DMS 273 (cell line): Measurements from ENCODE around the gene SPRTN.
"Not testable (repeated sequence)": the region's sequence is repeated elsewhere in the genome, so short reads cannot be mapped to it uniquely, and the experiment has no call there.

ENCODE experiments used
- DNase-seq: peaks from one replicate; lab custom pipeline; 2025; ENCODE audit not compliant: unreplicated experiment; lab: John Stamatoyannopoulos, UW

Gene SPRTN

DNA sequence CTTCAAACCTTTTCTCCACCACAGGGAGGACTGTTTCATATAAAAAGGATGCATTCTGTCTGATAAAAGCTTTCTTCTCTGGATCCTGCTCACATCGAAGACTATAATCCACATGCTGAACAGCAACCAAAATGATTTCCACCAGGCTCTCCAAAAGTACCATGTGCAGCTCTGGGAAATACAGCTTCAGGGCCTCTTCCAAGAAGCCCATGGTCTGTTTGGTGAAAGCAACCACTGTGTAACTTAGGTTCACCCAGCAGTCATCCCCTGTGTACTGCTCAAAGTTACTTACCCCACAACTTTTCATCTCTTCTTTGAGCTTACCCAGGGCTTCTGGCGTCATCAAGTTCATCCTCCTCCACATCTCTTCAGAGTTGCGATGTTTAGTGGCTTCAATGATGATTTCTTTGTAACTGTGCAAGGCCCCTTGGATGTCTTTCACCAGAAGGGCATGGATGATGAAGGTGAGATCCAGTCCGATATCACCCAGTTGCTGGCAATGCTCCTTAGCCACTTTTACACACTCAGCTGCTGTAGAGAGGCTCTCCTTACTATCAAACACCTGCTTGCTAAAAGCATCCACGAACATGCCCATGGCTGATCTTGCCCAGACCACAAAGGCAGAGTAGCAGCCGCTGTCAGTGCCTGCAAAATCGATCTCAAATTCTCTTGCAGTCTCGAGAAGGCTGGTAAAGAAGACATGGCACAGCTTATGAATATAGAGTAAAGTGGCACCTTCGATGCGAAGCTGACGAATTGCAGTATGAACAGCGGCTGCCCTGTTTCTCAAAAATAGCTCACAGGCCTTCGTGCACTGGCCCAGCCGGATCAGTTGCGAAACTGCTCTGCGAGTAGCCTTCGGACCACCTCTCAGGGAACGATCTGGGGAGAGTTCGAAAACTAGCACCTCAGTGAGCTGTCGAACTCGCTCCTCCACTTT lies 2.2 kb upstream of the SPRTN start:
- peak; percentile 36 for DNase-seq

DNA sequence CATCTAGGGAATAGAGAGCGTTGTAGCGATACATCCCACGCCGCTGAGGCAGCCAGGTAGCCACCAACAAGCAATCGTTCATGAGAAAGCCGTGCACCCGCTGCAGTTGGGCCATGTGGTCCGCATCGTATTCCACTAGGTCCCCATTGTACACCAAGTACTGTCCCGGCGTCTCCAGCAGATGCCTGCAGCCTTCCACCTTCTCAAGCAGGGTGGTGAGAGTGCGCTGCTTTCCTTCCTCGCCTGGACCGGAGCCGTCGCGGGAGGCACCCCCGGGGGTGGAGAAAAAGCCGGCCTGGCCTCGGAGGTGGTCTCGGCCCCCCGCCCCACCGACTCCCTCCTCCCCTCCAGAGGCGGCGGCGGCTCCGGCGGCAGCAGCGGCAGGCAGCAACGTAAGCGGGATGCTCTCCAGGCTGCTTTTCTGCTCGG lies 1.0 kb upstream of the SPRTN start:
- DNase-seq: peak; percentile 69

DNA sequence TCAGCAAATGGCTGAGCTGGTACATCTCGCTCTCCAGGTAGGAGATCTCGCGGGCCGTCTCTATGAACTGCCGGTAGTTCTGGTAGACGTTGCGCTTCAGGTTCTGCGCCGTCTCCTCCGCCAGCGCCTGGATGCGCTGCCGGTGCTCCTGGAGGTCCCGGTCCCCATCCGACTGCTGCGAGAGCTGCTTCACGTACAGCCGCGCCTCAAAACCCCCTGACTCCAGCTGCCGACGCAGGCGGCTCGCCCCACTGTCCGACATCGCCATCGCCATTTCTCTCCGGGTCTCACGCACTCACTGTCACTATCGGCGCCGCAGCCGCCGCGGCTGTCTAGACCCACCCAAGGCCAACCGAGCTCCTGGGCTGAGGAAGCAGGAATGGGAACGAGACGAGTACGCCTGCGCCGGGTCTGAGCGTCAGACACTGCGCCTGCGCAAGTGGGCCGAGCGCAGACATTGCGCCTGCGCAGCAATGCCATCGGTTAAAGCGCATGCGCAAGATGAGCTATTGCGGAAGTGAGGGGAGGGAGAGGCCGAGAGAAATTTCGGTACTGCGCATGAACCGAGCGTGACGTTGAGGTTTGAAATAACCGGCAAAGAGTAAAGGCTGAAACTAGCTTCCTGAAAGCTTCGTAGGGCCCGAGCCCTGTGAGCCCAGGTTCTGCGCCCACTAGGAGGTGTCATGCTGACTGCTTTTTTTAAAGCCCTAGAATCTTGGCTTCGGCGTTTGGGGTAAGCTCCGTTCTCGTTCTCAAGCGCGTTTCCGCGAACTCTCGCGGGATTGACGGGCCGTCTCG lies 422 bp upstream of the SPRTN start, which contains the start of gene EXOC8:
Gene EXOC8, minus strand, starts transcription at position 381 of the 798 bp plus-strand sequence. Its CDS starts 107 bp downstream, at position 274.
- DNase-seq: peak; percentile 99

DNA sequence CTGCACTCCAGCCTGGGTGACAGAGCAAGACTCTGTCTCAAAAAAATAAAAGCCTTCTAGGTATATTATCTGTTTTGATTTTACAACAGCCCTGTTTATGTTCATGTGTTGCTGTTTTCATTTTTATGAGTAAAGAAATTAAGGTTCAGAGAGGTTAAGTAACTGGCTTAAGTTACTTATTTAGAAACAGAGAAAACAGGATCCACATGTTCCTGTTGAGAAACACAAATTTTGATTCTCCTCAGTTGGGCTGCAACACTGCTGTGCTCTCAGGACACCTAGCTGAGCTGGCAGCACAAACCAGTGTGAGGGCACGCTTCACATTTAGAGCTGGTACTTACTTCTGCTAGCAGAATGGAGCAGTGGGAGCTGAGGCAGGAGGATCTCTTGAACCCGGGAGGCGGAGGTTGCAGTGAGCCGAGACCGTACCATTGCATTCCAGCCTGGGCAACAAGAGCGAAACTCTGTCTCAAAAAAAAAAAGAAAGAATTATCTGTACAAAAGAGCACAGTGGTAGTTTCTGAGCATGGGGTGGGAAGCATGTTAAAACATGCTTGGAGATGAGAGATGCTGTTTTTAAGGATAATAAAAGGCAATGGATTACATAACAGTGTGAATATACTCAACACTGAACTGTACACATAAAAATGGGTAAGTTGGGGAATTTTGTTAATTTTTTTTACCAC lies 2.4 kb downstream of the SPRTN start:
- no peak for DNase-seq

DNA sequence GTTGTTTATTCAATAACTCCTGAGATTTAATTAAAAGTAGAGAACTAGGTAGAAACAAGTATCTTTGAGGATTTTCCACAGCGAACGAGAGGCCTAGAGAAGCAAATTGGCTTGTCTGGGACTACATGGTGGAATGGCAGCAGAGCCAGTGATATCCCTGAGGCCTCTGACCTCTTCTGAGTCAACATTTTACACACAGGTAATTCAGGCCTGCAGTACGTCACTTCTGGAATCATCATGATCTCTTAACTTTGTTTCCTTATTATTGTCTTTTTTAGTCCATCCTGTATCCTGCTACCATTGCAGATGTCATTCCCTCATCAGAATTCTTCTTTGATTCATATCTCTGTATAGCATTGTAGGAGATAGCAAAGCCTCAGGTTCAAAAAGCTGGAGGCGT lies 9.9 kb downstream of the SPRTN start:
- DNase-seq: no peak

DNA sequence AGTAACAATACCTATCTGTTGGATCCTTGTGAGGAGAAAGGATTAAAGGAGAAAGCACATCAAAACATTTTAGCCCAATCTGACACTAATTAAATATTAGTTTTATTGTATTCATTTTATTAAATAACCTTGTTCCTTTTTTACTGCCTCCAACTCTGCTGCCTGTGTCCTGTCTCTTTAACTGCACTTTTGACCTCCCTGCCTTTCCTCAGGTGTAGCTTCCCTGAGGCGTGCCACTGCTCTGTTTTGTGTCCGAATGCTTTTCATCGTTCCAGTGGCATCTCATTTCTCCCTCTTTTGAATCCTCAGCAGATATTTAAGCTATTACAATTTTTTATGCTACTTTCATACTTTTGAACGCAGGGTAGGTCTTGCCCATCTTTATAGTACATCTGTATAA lies 10.3 kb downstream of the SPRTN start:
- DNase-seq: no peak

DNA sequence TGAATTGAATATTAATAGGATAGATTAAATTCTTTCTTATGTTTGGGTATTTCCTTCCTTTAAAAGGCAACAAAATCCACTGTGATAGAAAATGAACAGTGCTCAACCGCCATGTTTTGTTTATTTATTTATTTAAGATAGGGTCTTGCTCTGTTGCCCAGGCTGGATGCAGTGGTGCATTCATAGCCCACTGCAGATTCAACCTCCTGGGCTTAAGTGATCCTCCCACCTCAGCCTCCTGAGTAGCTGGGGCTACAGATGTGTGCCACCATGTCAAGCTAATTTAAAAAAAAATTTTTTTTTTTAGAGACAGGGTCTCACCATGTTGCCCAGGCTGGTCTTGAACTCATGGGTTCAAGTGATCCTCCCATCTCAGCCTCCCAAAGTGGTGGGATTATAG lies 10.8 kb downstream of the SPRTN start:
- DNase-seq: not testable (repeated sequence)

DNA sequence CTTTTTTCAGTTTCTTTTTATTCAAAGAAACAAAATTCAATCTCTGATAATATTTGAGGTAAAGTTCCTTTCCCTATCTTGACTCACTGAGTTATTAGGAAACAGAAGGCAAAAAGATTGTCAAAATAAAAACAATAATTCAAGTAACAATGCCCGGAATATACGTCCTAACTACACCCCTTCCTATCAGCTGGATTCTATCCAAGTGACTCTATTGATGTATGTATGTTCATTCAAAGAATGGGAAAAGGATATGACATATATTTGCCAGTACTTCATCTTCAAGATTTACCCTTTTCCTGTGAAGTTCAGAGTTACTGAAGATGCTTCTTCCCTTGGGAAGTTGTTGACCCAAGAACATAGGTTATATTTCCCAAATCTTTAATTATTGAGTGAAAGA lies 13.7 kb downstream of the SPRTN start:
- DNase-seq: no peak

DNA sequence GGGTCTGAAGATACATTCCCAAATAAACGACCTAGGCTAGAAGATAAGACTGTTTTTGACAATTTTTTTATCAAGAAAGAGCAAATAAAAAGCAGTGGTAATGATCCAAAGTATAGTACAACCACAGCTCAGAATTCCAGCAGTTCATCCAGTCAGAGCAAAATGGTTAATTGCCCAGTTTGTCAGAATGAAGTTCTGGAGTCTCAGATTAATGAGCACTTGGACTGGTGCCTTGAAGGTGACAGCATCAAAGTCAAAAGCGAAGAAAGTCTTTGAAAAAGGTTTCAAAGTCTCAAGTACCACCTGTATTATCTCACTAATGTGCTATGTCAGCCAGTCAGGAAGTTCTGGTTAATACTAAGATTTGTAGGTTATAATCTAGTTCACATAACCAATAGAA lies 15.0 kb downstream of the SPRTN start:
- DNase-seq: no peak

DNA sequence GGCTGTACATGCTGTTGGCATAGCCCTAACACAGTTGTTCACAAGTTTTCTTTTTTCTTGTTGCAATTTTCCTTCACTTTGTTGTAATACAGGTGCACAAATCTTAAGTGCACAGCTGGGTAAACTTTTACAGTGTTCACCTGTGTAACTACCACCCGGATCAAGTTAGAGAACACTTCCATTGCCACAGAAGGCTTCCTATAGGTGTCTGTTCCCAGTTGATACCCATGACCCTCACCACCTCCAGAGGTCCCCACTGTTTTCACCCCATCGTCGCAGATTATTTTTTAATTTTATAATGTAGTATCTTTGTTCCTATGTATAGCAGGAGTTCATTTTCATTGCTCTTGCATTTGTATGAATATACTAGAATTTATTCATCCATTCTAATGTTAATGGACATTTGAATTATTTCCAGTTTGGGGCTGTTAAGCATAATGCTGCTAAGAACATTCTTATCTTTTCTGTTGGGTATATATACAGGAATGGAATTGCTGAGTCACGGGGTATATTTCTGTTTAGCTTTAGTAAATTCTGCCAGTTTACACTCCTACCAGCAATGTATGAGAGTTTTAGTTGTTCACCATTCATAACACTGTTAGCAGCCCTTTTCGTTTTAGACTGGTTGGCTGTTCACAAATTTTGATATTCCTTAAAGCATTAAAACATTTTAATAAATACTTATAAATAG lies 16.4 kb downstream of the SPRTN start:
- no peak for DNase-seq

DNA sequence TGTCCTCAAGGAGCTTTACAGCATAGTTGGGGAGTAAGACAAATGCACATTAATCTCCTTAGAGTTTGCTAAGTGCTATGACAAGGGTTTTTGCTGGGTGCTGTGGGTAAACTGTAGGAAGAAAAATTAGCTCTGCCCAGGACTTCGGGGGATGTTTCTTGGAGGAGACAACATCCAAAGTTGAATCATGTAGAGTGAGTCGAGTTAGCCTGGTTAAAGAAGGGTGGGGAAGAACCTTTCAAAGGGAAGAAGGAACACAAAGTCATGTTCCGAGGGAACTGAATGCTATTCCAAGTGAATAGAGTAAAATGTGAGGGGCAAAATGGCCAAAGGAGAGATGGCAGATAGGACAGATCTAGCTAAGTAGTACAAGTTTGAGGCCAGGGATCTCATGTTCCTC lies 17.1 kb downstream of the SPRTN start:
- no peak for DNase-seq

DNA sequence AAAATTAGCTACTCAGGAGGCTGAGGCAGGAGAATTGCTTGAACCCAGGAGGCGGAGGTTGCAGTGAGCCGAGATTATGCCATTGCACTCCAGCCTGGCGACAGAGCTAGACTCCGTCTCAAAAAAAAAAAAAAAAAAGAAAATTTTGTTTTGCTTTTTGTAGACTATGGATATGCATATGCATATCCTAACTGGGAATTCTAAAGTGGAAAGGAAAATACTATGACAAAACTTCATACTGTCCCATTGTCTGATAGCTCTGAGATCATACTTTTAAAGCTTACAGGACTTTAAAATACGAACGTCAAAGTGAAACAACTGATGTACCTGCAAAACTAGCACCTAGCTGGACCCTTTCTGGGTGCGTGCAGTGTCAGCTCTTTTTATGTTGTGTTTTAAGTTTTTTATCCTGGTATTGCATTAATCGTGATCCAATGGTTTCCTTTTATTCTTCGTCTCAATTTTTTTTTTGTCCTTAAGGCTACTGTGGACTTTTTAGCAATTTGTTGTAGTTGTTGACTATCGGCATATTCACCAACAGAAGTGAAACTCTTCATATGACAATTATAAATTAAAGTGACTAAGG lies 19.2 kb downstream of the SPRTN start:
- no peak for DNase-seq

DNA sequence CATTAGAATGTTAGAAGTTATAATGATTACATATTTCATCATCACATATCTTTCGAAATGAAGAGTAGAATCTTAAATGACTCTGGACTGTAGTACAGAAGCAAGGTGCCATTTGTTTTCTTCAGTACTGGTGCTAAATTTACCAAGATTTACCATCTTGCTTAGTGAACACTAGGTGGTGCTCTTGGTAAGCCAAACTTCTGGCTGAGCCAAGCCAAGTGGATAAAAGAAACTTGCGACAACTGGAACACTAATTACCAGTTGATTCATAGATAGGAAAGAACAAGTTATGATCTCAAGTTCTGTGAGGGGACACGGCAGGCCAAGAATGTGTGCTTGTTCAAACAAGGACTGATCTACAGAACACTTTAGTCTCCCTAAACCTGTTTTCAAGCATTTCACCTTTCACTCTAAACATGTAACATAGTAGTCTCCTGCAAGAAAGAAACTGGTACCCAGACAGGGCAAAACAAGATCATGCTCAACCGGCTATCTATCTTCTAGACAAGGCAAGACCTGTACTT lies 19.8 kb downstream of the SPRTN start:
- peak; percentile 83 for DNase-seq

DNA sequence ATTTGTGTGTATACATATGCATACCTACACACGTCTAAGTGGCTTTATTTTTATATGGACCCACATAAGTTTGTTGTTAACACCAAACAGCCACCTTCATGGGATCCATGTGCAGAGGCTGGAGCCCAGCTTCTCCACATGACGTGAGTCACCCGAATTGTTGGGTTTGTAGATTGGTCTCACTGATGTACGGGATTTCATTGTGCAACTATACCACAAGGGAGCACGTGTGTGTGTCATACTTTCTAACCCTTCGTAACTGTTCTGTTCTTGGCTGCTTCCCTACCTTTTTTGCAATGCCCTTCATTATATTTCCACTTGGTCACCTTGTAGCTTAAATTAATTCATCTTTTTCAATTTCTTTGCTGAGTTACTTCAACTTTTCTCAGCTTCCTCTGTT lies 21.0 kb downstream of the SPRTN start:
- no peak for DNase-seq

DNA sequence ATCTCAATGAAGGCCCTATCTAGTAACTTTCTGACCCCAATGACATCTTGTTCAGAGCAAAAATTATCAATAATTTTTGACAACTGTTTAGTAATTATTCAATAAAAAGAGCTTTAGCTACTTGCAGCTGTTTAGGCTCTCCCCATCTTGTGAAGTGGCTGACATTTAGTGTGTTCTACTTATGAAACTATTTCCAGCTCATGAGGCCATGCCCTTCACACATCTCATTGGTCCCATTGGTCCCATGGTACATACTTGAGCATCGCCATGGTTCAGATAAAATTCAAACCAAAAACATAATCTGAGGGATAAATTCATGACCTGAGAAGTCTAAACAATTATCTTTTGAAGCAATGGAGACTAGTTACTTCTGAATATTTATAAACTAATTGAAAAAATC lies 24.2 kb downstream of the SPRTN start:
- no peak for DNase-seq

DNA sequence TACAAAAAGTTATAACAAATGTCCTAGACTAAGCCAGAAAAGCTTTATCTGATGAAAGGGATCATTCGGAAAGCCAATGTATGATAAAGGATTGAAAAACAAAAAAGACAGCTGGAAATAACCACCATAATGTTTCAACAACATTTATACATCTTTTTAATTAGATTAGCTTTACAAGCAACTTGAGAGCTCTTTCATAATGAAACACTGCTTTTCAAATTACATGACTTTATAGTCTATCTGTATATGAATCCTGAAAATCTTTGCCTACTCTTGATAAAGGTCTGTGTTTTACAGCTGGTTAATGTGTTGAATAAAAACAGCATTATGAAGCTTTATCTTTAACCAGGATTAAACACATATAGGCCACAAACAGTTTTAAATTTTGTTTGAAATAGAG lies 25.5 kb downstream of the SPRTN start:
- DNase-seq: no peak

DNA sequence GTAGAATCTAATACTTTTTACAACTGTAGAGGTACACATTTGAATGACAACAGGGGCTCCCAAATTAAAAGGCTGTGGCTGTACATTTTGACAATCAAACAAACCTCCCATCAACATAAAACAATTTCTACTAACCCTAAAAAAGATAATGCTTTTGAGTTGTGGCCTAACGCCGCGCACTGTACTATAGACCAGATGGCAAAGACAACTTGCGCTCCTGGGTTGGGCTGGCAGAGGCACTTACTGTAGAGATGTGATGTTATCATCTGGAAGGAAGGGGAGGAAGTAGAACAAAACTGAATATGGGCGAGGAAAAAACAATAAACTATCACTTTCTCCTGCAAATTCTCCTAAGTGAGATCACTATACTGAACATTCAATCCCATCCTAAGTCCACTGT lies 26.1 kb downstream of the SPRTN start:
- no peak for DNase-seq

DNA sequence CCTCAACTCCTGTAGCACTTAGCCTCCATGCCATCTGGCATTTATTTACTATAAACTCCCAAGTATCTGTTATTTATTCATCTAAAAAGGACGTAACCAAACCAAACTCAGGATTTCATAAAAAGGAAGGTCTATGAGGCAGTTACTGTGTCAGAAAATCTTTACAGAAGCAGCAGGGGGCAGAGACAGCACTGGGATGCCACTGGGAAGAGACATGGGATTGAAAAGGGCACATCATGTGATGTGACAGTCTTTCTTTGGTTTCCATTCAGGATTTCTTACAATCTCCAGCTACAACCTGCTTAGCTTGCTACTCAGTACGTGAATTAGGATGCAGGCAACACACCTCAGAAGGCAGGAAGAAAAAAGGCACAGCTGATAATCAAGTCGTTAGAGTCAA lies 31.2 kb downstream of the SPRTN start:
- peak; percentile 24 for DNase-seq

DNA sequence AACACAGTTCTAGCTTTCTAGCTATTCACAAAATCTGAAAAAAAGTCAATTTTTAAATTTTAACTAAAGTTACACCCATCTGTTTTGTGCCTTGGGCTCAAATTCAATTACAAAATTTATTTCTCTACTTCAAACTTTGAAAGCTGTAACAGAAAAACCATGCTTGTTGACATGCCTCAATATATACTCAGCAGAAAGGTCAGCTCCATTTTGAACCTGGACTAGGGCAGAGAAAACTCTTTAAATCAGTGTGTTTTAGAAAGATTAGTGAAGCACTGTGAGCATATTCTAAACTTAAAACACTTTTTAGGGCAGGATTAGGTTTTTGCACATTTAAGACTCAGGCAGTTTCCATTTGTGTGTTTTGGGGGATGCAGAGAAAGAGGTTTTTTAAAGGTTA lies 34.4 kb downstream of the SPRTN start:
- DNase-seq: no peak

DNA sequence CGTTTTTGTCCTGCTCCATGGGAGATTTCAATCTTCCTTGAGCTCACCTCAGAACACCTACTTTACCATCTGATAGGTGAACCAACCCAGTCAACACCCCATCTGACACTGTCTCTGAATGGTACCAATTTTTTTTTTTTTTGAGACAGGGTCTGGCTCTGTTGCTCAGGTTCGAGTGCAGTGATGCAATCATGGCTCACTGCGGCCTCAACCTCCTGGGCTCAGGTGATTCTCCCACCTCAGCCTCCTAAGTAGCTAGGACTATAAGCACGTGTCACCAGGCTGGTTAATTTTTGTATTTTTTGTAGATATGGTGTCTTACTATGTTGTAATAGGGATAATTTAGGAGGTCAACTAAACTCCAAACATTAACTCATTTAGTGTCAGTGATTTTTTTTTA lies 36.3 kb downstream of the SPRTN start:
- DNase-seq: no peak
